ENCODE data around the gene CNKSR2.

The CNKSR2 gene

DNA sequence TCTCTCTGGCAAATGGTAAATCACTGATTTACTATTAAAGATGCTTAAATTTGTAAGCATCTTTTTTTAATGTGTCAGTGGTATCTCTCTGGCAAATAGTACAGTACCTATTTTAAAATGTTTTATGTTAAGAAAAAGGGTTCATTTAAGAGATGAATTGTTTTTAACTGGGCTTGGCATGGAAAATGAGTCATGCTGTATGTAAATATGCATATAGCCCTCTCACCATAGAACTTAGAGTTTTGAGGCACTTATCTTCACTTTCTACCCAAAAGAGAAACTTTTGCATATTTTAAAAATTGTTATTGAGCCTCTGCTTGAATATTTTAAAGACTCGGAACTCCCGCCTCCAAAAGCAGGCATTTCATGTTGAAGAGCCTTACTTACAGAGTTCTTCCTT lies 246.0 kb downstream of the CNKSR2 start:
- DNase-seq = no peak

GRCh38 chrX:21623778-21624501 lies 249.7 kb downstream of the CNKSR2 start:
- DNase-seq = no peak

DNA sequence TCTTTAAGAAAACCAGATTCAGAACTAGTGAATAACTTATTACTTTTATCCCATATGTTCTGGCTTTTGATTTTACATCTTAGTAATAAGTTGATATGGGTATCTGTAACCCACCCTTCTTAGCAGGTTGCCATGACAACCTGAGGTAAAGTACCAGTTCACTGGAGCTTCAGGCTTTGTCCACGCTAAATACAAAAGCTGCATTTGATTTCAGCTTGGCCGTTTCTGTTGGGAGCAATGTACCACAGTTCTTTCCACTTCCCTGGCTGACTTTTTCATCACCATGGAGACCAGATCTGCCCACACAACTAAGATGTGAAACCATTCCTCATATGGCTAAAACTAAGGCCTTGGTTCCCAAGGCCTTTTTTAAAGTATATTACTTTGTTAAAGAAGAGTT lies 257.8 kb downstream of the CNKSR2 start:
- no peak for DNase-seq

DNA sequence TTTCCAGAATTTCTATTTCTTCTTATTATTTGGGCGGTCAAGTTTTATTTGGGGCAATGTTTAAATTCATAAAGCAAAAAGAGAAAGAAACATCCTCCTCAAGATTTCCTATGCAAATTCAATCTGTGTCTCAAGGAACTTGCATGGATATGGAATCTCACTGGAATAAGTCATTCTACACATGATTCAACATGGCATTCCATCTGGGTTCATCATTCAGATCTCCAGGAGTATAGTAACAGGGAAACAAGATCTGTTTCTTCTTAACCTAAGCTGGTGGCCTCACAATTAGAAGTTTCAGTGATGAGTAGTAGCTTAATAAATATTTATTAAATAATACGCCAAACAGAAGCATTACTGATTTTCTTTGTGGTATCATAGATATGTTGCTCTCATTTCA lies 264.1 kb downstream of the CNKSR2 start:
- DNase-seq = no peak

DNA sequence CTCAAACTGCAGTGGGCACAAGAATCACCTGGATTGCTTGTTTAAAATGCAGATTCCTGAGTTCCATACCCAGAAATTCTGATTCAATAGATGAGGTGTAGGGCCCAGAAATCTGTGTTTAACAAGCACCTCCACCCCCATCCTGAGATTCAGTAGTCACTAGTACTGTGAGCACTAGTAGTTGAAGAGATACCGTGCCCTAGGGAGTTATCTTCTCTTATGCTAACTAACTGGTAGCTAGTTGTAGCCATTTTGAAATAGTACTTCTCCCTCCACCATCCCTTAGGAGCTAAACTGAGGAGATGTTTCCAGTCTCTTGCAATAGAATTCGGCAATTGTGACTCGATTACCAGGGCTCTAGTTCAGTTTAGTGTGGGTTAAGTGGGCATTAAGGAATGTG lies 265.6 kb downstream of the CNKSR2 start:
- no peak for DNase-seq

GRCh38 chrX:21645431-21645830 lies 271.2 kb downstream of the CNKSR2 start:
- no peak for DNase-seq

- DNase-seq = no peak
Observed at GRCh38 chrX:21645886-21646285, 271.7 kb downstream of the CNKSR2 start.

- DNase-seq = no peak
Observed at GRCh38 chrX:21655901-21656586, 281.8 kb downstream of the CNKSR2 start.

- DNase-seq = no peak
Observed at GRCh38 chrX:21656587-21657317, 282.5 kb downstream of the CNKSR2 start.

GRCh38 chrX:21657318-21658151 lies 283.3 kb downstream of the CNKSR2 start:
- no peak for DNase-seq

- peak in 1 of 2 experiments; percentile 18 for DNase-seq
Observed at GRCh38 chrX:21658152-21658737, 284.0 kb downstream of the CNKSR2 start, which contains the start of gene KLHL34. Gene KLHL34 (minus strand): TSS chrX:21658330. CDS start chrX:21657788, 542 bp downstream.

DNA sequence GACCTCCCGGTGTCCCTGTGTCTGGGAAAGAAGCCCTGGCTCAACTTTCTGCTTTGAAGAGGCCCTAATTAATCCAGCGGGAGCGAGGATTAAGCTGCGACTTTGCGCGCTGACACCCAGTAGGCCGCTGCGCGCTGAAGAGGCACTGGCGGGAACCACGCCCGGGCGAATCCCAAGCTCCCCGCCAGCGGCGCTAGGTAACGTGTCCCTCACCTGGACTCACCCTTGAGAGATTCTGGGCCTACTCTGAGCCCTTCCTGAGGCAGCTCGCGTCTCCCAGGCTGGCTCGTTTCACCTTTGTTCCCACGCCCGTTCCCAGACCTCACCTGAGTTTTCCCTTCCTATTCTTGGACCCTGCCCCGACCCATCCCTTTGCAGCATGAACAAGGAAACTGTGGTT lies 284.5 kb downstream of the CNKSR2 start:
- no peak for DNase-seq

DNA sequence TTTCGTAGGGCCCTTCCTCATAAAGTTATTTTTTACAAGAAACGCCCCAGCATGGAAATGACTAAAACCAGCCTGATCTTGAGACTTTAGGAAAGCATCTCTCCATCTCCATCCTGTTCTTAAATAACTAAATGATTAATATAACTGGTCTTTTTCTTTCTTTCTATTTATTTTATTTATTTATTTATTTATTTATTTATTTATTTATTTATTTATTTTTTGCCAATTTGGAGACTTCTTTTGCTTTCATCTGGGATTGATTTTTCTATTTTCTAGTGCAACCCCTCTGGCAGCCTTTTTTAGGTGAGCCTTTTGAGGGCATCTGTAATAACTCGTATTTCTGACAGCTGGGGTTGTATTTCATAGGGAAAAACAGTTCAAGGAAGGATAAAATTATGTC lies 285.1 kb downstream of the CNKSR2 start:
- no peak for DNase-seq

DNA sequence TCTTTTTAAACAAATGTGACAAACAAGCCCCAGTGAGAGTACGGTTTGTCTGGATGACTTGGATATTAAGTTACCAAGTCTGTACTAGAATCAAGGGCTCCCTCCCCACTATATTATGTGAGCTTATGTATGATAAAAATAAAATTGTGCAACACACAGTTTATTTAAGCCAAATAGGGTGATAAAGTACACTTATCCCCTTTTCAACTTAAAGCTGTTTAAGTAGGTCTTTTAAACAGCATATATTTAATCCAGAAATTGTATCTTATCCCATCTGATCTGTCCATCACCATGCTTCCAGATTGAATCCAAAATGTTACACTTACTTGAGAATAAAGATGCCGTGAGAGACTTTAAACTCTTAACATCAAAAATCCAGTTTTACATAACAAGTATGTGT lies 285.9 kb downstream of the CNKSR2 start:
- DNase-seq = no peak

DNA sequence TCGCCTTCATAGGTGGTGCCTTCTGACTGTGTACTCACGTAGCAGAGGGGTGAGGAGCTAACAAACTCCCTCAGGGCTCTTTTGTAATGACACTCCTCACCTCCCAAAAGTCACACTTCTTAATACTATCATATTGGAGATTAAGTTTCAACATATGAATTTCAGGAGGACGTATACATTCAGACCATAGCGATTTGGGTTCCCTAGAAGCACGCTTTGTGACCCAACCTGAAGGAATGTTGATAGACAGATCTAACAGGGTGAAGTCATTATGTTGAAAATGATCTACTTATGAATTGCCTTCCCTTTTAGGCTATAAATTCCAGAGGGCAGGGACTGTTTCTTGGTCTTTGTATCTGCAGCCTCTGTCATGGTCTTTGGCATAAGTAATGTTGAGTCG lies 287.1 kb downstream of the CNKSR2 start:
- no peak for DNase-seq

DNA sequence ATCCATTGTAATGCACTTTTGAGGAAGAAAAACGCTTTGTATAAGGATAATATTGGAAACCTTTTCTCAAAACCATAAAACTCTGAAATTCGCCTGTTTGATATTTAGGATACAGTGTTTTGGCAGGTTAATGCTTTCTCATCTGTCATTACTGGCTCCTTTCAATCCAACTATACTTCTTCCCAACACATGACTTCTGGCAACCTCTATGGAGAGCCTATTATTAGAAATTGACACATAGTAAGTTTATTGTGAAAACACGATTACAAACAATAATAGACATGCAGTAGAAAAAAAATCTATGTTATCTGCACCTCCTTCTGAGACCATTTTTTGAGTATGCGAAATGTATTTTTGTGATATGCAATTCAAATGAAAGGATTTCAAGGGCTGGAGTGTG lies 288.5 kb downstream of the CNKSR2 start:
- DNase-seq = no peak

DNA sequence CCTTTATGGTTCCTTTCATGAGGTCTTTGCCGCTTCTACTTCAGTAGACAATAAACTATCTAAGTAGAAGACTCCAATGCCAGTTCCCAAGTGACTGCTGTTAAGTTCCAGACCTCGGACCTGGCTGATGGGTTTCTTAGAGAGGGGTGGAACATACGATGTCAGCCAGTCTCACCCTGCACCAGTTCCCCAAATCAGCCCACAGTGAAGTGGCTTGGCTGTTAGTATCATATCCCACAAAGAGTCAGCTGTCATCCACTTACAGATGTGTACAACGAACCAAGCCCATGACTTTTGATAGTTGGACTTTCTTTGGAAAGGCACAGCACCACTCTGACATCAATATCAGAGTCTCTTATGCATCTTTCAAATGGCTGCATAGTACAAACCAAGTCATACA lies 292.0 kb downstream of the CNKSR2 start:
- no peak for DNase-seq

- DNase-seq = no peak
Observed at GRCh38 chrX:21666679-21667078, 292.5 kb downstream of the CNKSR2 start.

DNA sequence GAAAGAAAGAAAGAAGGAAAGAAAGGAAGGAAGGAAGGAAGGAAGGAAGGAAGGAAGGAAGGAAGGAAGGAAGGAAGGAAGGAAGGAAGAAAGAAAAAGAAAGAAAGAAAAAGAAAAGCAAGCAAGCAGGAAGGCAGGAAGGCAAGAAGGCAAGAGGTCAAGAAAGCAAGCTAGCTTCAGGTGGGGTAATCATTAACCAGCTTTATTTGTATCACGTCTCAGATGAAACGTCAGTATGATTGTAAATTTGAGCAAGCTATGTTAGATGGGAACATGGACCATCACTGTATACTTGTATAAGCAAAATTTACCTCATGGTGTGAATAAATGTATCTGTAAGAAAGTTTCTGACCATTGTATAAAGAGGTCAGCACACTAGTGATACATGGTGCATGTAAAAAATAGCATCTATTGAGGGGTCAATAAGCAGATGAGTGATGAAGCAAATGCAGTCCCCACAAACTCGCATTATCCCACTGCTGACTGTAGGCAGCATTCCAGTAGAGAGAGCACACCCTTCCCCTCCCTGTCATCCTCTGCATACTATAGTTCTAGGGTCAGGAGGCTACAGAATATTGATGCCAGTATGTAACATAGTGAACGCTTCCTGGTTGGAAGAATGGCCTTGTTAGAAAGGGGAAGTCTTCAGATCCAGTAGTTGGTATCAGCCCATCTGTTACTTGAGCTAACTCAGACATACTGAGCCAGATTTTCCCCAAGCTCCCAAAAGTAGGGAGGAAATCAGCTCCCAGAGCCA lies 300.4 kb downstream of the CNKSR2 start:
- DNase-seq = no peak

GRCh38 chrX:21675931-21676330 lies 301.7 kb downstream of the CNKSR2 start:
- DNase-seq = no peak

DNA sequence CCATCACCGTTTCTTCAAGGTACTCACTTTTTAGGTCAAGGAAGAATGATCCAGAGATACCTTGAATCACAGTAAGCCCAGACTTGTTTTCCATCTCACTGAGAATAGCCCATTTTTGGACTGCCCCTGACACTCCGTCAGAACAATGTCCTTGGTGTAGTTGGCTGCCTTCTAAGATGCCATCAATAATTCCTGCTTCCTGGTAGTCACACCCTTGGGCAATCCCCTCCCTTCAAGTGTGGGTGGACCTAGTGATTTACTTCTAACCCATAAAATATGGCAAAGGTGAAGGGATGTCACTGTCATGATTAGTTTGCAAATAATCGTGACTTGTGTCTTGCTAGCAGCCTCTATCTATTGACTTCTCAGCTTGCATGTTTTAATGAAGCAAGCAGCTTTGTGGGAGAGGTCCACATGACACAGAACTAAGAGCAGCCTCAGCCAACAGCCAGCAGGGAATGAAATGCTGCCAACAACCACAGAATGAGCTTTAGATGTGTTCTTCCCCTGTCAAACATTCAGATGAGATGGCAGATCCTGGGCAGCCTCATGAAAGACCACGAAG lies 303.9 kb downstream of the CNKSR2 start:
- DNase-seq = no peak

Measured in stimulated activated CD4-positive, alpha-beta T cell treated with anti-CD3 and anti-CD28 coated beads, Interleukin-4, amount 100 ng/mL, for 4 hours (primary cell).